Measurements from ENCODE around the gene LILRA2.

- TF ChIP-seq CTCF (conservative IDR thresholded peaks at IDR 0.05; ENCODE audit: low read length) (no peak), EZH2phosphoT487 (IDR thresholded peaks at IDR 0.05; ENCODE audit: borderline replicate concordance) (no peak)
Measured at GRCh38 chr19:54638683-54639082, 65.1 kb downstream of the LILRA2 start.

Measured in Loucy (cell line).